Measurements from ENCODE around the gene ZNF667. TPM values are rescaled to one million over a fixed set of nuclear protein-coding genes. Genes with fewer than 3 reads are reported as not detected.

ZNF667 gene
- total and polyA plus RNA-seq, 2 donors (not counting 1 experiment from before 2014, with no cell fraction given): 2.0 to 6.6 TPM

DNA sequence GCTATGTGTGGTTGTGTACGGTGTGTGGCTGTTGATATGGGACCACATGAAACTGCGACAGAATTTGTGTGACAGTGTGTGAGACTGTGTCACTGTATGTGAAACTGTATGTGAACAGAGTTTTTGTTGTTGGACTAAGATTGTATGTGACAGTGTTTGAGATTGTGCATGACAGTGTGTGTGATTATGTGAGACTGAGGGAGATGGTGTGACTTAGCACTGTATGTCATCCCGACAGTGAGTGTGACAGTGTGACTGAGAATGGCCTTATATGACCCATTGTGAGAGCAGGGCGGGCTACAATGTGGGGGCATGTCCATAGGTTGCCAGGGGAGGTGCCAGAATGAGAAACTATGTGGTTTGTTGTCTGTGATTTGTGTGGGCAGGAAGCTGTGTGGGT is 72.1 kb downstream of the ZNF667 start:
- peak overlapping the region; percentile 100 for H2AFZ ChIP-seq (ENCODE audit: low read length)
- H3K4me3 ChIP-seq (replicated peaks in 1 of 4; ENCODE audit: control extremely low read depth in 1 of 4, insufficient read depth in 1 of 4, low read depth in 3 of 4, low read length in 4 of 4): peak overlapping the region; percentile 68 to 96 (median 94)
- no peak overlapping the region for H3K9ac ChIP-seq (ENCODE audit: insufficient read depth, low read length)
- no peaks in the 10 kb centered on the region for H3K27me3 ChIP-seq (ENCODE audit: control insufficient read depth, insufficient read depth, low read length)
- H3K4me1 ChIP-seq (ENCODE audit: control insufficient read depth, extremely low read depth, insufficient read depth, low read length): peaks cover 2% of the 10 kb centered on the region
- H3K9me3 ChIP-seq (ENCODE audit: control insufficient read depth, insufficient read depth, low read depth, low read length): peaks cover 2% of the 10 kb centered on the region
- peaks cover 7% of the 10 kb centered on the region for H3K79me2 ChIP-seq (ENCODE audit: control insufficient read depth, insufficient read depth, low read length)
- DNase-seq (ENCODE audit: low read depth in 2 of 2): peak in 1 of 2 donors; percentile 11
- H3K4me2 ChIP-seq (ENCODE audit: extremely low read depth, insufficient read depth, low read length): peak overlapping the region; percentile 88
- H3K36me3 ChIP-seq (ENCODE audit: control insufficient read depth, insufficient read depth, low read length): no peaks in the 10 kb centered on the region
- TF ChIP-seq, protein P1, sequence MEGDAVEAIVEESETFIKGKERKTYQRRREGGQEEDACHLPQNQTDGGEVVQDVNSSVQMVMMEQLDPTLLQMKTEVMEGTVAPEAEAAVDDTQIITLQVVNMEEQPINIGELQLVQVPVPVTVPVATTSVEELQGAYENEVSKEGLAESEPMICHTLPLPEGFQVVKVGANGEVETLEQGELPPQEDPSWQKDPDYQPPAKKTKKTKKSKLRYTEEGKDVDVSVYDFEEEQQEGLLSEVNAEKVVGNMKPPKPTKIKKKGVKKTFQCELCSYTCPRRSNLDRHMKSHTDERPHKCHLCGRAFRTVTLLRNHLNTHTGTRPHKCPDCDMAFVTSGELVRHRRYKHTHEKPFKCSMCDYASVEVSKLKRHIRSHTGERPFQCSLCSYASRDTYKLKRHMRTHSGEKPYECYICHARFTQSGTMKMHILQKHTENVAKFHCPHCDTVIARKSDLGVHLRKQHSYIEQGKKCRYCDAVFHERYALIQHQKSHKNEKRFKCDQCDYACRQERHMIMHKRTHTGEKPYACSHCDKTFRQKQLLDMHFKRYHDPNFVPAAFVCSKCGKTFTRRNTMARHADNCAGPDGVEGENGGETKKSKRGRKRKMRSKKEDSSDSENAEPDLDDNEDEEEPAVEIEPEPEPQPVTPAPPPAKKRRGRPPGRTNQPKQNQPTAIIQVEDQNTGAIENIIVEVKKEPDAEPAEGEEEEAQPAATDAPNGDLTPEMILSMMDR (conservative IDR thresholded peaks at IDR 0.05 in 1 of 2, IDR thresholded peaks at IDR 0.05 in 1 of 2; ENCODE audit: low read depth in 1 of 2, low read length in 2 of 2): no peak
- no peak for TF ChIP-seq EZH2 (IDR thresholded peaks at IDR 0.05; ENCODE audit: low read length, missing control alignments)
- no peaks in the 10 kb centered on the region for H4K20me1 ChIP-seq (ENCODE audit: control insufficient read depth, extremely low read depth, insufficient read depth, low read length)
- H3K27ac ChIP-seq (ENCODE audit: insufficient read depth, low read length): no peak overlapping the region

DNA sequence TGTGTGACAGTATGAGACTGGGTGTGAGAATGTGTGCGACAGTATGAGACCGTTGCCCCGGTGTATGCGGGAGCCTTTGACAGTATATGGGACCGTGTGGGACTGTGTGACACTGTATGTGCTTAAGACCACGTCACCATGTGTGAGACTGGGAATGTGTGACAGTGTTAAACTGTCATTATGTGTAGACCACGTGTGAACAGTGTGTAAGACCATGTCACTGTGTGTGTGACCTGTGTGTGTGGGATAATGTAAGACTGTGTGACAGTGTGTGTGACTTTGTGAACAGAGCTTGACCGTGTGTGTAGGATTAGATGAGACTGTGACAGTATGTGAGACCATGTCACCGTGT is 72.5 kb downstream of the ZNF667 start:
- TF ChIP-seq, protein P1 (conservative IDR thresholded peaks at IDR 0.05 in 1 of 2, IDR thresholded peaks at IDR 0.05 in 1 of 2; ENCODE audit: low read depth in 1 of 2, low read length in 2 of 2): no peak
- TF ChIP-seq EZH2 (IDR thresholded peaks at IDR 0.05; ENCODE audit: low read length, missing control alignments): no peak
- Histone ChIP-seq H3K9me3 (ENCODE audit: control insufficient read depth, insufficient read depth, low read depth, low read length) (peaks cover 2% of the 10 kb centered on the region), H2AFZ (ENCODE audit: low read length) (peak overlapping the region; percentile 100), H3K4me2 (ENCODE audit: extremely low read depth, insufficient read depth, low read length) (peak overlapping the region; percentile 88), H3K27me3 (ENCODE audit: control insufficient read depth, insufficient read depth, low read length) (no peaks in the 10 kb centered on the region), H3K27ac (ENCODE audit: insufficient read depth, low read length) (peak overlapping the region; percentile 91), H3K9ac (ENCODE audit: insufficient read depth, low read length) (peak overlapping the region; percentile 87), H3K79me2 (ENCODE audit: control insufficient read depth, insufficient read depth, low read length) (peaks cover 7% of the 10 kb centered on the region), H3K4me3 (replicated peaks in 1 of 4; ENCODE audit: control extremely low read depth in 1 of 4, insufficient read depth in 1 of 4, low read depth in 3 of 4, low read length in 4 of 4) (peak overlapping the region; percentile 68 to 96 (median 94)), H3K4me1 (ENCODE audit: control insufficient read depth, extremely low read depth, insufficient read depth, low read length) (peaks cover 2% of the 10 kb centered on the region), H3K36me3 (ENCODE audit: control insufficient read depth, insufficient read depth, low read length) (no peaks in the 10 kb centered on the region), H4K20me1 (ENCODE audit: control insufficient read depth, extremely low read depth, insufficient read depth, low read length) (no peaks in the 10 kb centered on the region)
- DNase-seq (ENCODE audit: low read depth in 2 of 2): no peak

DNA sequence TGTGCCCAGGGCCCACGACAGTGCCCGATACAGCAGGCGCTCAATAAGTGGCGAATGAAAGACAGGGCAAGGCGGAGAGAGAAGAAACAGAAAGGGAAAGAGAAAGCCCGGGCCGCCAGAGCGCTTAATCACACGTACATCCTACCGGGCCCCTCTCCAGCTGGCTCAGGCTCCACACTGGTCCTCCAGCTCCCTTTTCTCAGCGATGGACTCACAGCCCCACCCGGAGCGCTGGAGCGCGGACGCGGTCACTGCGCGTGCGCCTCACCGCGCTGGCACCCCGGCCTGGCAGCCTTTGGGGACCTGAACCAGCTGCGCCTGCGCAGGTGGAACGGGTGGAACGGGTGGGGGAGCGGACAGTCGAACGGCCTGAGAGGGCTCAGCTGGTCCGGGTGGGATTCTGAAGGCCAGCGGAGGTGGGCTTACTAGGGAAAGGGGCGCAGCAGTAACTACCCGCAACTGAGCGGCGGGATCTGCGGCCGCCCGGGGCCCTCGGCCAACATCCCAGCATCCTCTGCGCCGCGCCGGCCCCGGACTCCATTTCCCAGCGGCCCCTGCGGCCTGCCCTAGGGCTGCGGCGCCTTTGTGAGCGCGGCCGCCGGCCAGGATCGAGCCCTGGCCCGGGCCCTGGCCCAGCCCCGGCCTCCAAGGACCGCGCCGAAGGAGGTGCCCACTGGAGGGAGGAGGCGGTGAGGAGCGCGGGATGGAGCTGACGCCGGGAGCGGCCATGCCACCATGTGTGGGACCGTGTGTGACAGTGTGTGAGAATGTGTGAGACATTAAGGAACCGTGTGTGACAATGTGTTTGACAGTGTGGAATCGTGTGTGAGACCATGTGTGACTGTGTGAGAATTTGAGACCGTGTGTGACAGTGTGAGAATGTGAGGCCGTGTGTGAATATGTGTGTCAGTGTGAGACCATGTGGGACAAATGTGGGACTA is 73.1 kb downstream of the ZNF667 start, which contains the start of gene ZNF583:
ZNF583 (plus strand) TSS at position 569 of the 941 bp plus-strand sequence. CDS start 2,783 bp downstream, outside the sequence.
- Histone ChIP-seq H2AFZ (ENCODE audit: low read length) (peak within 1 kb of the TSS; percentile 100), H3K4me3 (replicated peaks in 1 of 4; ENCODE audit: control extremely low read depth in 1 of 4, insufficient read depth in 1 of 4, low read depth in 3 of 4, low read length in 4 of 4) (peak within 1 kb of the TSS; percentile 68 to 96 (median 94)), H3K27ac (ENCODE audit: insufficient read depth, low read length) (peak within 1 kb of the TSS; percentile 91), H3K4me1 (ENCODE audit: control insufficient read depth, extremely low read depth, insufficient read depth, low read length) (peaks cover 2% of the 10 kb centered on the region), H4K20me1 (ENCODE audit: control insufficient read depth, extremely low read depth, insufficient read depth, low read length) (no peaks in the 10 kb centered on the region), H3K4me2 (ENCODE audit: extremely low read depth, insufficient read depth, low read length) (peak within 1 kb of the TSS; percentile 88), H3K36me3 (ENCODE audit: control insufficient read depth, insufficient read depth, low read length) (no peaks in the 10 kb centered on the region), H3K9me3 (ENCODE audit: control insufficient read depth, insufficient read depth, low read depth, low read length) (peaks cover 2% of the 10 kb centered on the region), H3K79me2 (ENCODE audit: control insufficient read depth, insufficient read depth, low read length) (peaks cover 7% of the 10 kb centered on the region), H3K9ac (ENCODE audit: insufficient read depth, low read length) (peak within 1 kb of the TSS; percentile 87), H3K27me3 (ENCODE audit: control insufficient read depth, insufficient read depth, low read length) (no peaks in the 10 kb centered on the region)
- peak; percentile 97 to 98 for DNase-seq (ENCODE audit: low read depth in 2 of 2)
- TF ChIP-seq, protein P1 (conservative IDR thresholded peaks at IDR 0.05 in 1 of 2, IDR thresholded peaks at IDR 0.05 in 1 of 2; ENCODE audit: low read depth in 1 of 2, low read length in 2 of 2): no peak
- no peak for TF ChIP-seq EZH2 (IDR thresholded peaks at IDR 0.05; ENCODE audit: low read length, missing control alignments)
